Measurements from ENCODE around the gene KDM5B.

The KDM5B gene

GRCh38 chr1:202812176-202813026 lies 4.2 kb upstream of the KDM5B start:
- no peak for TF ChIP-seq CTCF (IDR thresholded peaks at IDR 0.05; ENCODE audit: insufficient read depth, low read depth, low read length, missing control alignments)
- peak; percentile 71 for DNase-seq (ENCODE audit: low read depth)
- peak overlapping the region; percentile 73 for H3K4me3 ChIP-seq (ENCODE audit: low read length)

DNA sequence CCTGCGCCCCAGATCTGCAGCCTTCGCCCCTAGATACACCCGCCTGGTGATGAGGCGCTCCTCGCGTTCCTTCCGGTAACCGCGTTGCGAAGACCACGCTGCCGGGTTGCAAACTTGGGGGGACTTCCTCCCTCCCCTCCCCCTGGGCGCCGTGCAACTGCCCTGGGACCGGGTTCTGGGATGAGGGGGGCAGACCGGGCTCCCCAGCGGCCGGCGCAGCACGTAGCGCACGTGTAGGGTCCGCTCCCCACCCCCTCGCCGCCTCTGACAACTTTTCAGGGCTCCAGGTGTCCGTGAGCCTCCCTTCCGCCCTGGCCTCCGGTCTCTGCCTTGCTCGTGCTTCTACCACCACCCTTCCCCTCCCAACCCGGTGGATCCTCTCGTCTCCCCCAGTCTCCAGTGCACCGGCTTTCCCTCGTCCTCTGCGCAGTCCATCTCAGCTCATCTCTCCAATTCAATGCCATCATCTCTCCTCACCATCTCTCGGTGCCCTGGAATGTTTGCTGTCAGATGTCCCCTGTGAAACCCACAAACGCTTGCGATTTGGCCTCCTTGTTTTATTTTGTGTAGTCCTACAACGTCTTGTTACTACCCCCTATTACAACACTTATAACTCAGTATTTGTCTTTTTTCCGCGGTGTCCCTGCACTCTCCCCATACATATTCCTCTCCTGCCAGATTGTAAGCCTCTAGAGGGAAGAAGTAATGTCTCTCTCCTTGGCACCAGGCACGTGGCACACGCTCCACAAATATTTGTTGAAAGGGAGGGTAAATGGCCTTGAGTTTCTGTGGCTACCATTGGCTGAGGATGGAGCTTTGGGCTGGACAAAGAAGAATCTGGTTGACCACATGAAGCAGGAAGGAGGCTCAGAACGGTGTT lies 3.3 kb upstream of the KDM5B start:
- peak; percentile 44 for DNase-seq (ENCODE audit: low read depth)
- H3K4me3 ChIP-seq (ENCODE audit: low read length): peak overlapping the region; percentile 73
- no peak for TF ChIP-seq CTCF (IDR thresholded peaks at IDR 0.05; ENCODE audit: insufficient read depth, low read depth, low read length, missing control alignments)

- peak within 1 kb of the TSS; percentile 73 for H3K4me3 ChIP-seq (ENCODE audit: low read length)
- peak; percentile 95 for DNase-seq (ENCODE audit: low read depth)
- no peak for TF ChIP-seq CTCF (IDR thresholded peaks at IDR 0.05; ENCODE audit: insufficient read depth, low read depth, low read length, missing control alignments)
Measured at GRCh38 chr1:202810615-202811295, 2.5 kb upstream of the KDM5B start, which contains the start of gene PCAT6. Gene PCAT6, plus strand, starts transcription at chr1:202810954.

DNA sequence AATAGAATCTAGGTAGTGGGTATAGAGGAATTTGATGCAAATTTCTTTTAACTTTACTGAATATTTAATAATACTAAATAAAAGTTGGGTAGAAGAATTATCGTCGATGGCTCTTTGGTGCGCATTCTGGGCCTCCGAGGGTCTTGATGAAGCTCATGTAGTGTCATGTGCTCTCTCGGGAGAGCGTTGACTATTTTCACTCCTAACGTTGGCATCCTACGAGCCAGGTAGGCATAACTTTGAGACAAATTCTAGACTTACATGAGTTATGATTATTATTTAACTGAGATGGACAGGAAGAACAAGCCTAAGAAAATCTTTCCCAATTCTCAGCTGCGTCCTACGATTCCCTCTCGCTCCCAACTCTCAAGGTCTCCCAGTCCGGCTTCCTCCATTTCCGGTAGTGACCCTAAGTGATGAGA lies 2.0 kb upstream of the KDM5B start:
- TF ChIP-seq CTCF (IDR thresholded peaks at IDR 0.05; ENCODE audit: insufficient read depth, low read depth, low read length, missing control alignments): no peak
- H3K4me3 ChIP-seq (ENCODE audit: low read length): peak overlapping the region; percentile 73
- no peak for DNase-seq (ENCODE audit: low read depth)

- no peak for DNase-seq (ENCODE audit: low read depth)
- no peak for TF ChIP-seq CTCF (IDR thresholded peaks at IDR 0.05; ENCODE audit: insufficient read depth, low read depth, low read length, missing control alignments)
- no peak overlapping the region for H3K4me3 ChIP-seq (ENCODE audit: low read length)
Measured at GRCh38 chr1:202809597-202810159, 1.5 kb upstream of the KDM5B start.

- no peak for TF ChIP-seq CTCF (IDR thresholded peaks at IDR 0.05; ENCODE audit: insufficient read depth, low read depth, low read length, missing control alignments)
- peak; percentile 43 for DNase-seq (ENCODE audit: low read depth)
- peak overlapping the region; percentile 87 for H3K4me3 ChIP-seq (ENCODE audit: low read length)
Measured at GRCh38 chr1:202807451-202807925, 733 bp downstream of the KDM5B start.
